ENCODE data around the gene RNASE7.

- TF ChIP-seq CTCF (IDR thresholded peaks at IDR 0.05) = no peak
- no peak for TF ChIP-seq EP300 (IDR thresholded peaks at IDR 0.05)
- TF ChIP-seq POLR2A (IDR thresholded peaks at IDR 0.05) = no peak
Measured at GRCh38 chr14:21074398-21075272, 32.5 kb downstream of the RNASE7 start.

Measured in gastroesophageal sphincter (tissue), 3 donors.